Cardiac fibroblast (primary cell): ENCODE data around the gene DGKB.

Experiments used
- DNase-seq, 2 donors: peaks; one replicate each; pipeline versions ENCODE4 v3.0.0 to v3.0.0-alpha.2; 2010; ENCODE audit warnings: low read depth in 2 of 2
- H3K4me3 ChIP-seq, 2 donors: replicated peaks in 1 of 2; 1 replicate in 1 of 2; 2 replicates in 1 of 2; pipeline ENCODE4 v1.5.1; 2011; ENCODE audit warnings: low read depth in 2 of 2, low read length in 2 of 2, mild to moderate bottlenecking in 2 of 2, moderate library complexity in 1 of 2
- CTCF ChIP-seq: IDR thresholded peaks from one replicate; pipeline ENCODE4 v1.5.1; 2011; ENCODE audit warnings: low read depth, mild to moderate bottlenecking, low read length, inconsistent platforms

The DGKB gene

GRCh38 chr7:14734839-14735321 lies 167.7 kb downstream of the DGKB start:
- DNase-seq, result no peak
- H3K4me3 ChIP-seq, result no peak overlapping the region
- TF ChIP-seq CTCF, result peak; percentile 15

- DNase-seq, result peak in 1 of 2 donors; percentile 18
- H3K4me3 ChIP-seq, result no peak overlapping the region
- no peak for TF ChIP-seq CTCF
Measured at GRCh38 chr7:14720785-14721184, 181.8 kb downstream of the DGKB start.

- TF ChIP-seq CTCF, result peak; percentile 42
- no peak overlapping the region for H3K4me3 ChIP-seq
- DNase-seq, result peak; percentile 51 to 59
Measured at GRCh38 chr7:14717816-14718215, 184.7 kb downstream of the DGKB start.

GRCh38 chr7:14717169-14717568 lies 185.4 kb downstream of the DGKB start:
- H3K4me3 ChIP-seq, result no peak overlapping the region
- no peak for TF ChIP-seq CTCF
- no peak for DNase-seq

- TF ChIP-seq CTCF, result no peak
- no peak overlapping the region for H3K4me3 ChIP-seq
- DNase-seq, result peak in 1 of 2 donors; percentile 14
Measured at GRCh38 chr7:14714161-14714728, 188.3 kb downstream of the DGKB start.

- peak; percentile 6 to 36 for DNase-seq
- TF ChIP-seq CTCF, result no peak
Measured at GRCh38 chr7:14698239-14698638, 204.3 kb downstream of the DGKB start.

GRCh38 chr7:14697684-14698083 lies 204.9 kb downstream of the DGKB start:
- no peak for TF ChIP-seq CTCF
- H3K4me3 ChIP-seq, result no peak overlapping the region
- no peak for DNase-seq

More at GRCh38 chr7:14698239-14698638, 204.3 kb downstream of the DGKB start:
- H3K4me3 ChIP-seq, result no peak overlapping the region
